ENCODE results near the gene MYO7A.
A peak's percentile ranks its signal among the peaks of the same experiment; 100 is the strongest.
"Not testable (repeated sequence)": the region's sequence is repeated elsewhere in the genome, so short reads cannot be mapped to it uniquely, and the experiment has no call there.

MYO7A gene

DNA sequence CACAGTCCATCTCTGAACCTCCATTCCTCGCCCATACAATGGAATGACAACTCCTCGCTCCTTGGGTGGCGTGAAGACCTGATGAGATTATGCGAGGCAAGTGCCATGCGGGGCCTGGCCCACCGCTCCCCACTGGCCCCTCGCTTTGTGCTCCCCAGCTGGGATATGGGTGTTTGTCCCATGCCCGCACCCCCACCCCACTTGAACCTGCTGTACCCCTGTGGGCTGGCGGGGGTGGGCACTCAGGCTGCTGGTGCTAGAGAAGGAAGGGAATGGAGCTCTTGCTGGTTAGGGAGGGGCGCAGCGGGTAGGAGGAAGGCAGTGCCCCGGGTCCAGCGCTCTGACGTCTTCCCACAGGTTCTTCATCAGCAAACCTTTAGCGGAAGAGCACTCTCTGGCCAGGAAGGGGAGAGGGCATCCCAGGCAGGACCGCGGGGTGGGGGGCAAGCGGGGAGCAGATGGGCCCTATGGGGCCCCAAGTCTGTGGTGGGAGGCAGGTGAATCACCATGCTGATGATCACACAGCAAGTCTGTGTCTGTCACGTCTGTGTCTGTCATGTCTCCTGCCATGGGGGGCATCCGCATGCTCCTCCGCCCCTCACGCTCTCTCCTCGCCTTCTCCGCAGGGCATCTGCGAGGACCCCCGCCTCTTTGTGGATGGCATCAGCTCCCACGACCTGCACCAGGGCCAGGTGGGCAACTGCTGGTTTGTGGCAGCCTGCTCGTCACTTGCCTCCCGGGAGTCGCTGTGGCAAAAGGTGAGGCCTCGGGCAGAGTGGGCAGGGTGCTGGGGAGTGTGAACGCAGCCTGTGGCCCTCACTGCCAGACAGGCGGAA, 34.8 kb upstream of the MYO7A start:
- no peak for DNase-seq (ENCODE audit: low read depth)

GRCh38 chr11:77093987-77094840, 33.8 kb upstream of the MYO7A start:
- no peak for DNase-seq (ENCODE audit: low read depth)

- DNase-seq (ENCODE audit: low read depth), result no peak
These were observed 33.1 kb upstream of the MYO7A start for GRCh38 chr11:77094841-77095365.

GRCh38 chr11:77095551-77096490, 32.2 kb upstream of the MYO7A start:
- no peak for DNase-seq (ENCODE audit: low read depth)

GRCh38 chr11:77096591-77097019, 31.4 kb upstream of the MYO7A start:
- DNase-seq (ENCODE audit: low read depth), result no peak

GRCh38 chr11:77097180-77097579, 30.9 kb upstream of the MYO7A start:
- not testable (repeated sequence) for DNase-seq (ENCODE audit: low read depth)

DNA sequence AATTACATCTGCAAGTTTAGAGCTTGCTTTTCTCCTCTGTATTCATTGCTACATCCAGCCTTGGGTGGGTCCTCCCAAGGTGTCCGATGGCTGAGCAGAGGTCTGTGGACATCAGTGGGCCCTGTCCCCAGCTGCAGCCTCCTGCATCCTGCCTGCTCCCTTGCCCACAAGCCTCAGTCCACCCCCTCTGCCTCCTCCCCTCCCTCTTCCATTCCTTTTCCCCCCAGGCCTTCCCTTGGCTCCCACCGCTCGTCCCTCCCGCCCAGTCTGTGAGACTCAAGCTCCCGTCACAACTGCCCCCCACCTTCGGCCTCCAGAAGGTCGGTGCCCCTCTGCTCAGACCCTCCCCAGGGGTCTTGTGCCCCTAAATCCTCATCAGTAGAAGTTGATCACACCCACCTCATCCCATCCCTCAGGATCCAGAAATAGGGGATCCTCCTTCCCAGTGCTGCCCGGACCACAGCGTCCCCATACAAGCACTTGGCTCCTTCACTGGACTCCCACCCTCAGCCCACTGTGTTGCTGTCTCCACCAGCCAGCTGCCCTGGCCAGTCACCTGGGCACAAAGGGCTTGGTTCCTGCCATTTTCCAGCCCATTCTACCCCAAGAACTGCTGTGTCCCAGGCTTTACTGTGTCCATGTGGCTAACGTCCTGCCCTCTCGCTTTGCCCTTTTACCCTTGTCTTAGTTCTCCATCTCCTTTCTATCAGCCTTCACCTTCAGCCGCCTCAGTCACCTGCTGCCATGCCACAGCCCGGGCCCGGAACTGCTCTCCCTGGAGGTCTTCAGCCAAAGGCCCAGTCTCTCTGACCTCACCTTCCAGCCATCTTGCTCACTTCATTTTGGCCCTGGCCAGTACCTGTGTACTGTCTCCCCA, 27.6 kb upstream of the MYO7A start:
- no peak for DNase-seq (ENCODE audit: low read depth)

DNA sequence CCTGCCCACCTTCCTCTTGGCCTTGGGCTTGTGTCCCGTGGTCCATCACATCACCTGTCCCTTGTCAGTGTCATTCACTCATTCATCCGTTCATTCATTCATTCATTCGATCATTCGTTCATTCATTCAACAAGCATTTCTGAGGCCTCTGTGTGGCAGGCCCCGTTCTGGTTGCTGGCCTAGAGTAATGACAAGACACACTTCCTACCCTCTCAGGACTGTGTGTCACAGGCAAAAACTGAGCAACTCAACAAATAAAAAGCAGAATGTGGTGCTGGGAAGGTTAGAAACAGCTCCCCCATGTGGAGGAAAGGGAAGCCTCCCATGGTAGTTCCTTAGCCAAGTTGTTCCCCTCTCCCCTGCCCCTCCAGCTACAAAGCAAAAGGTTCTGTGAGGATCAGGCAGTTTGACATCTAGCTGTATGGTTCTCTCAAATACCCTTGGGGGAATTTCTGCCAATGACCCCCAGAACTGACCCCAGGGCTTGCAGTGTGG, 27.0 kb upstream of the MYO7A start:
- no peak for DNase-seq (ENCODE audit: low read depth)

DNA sequence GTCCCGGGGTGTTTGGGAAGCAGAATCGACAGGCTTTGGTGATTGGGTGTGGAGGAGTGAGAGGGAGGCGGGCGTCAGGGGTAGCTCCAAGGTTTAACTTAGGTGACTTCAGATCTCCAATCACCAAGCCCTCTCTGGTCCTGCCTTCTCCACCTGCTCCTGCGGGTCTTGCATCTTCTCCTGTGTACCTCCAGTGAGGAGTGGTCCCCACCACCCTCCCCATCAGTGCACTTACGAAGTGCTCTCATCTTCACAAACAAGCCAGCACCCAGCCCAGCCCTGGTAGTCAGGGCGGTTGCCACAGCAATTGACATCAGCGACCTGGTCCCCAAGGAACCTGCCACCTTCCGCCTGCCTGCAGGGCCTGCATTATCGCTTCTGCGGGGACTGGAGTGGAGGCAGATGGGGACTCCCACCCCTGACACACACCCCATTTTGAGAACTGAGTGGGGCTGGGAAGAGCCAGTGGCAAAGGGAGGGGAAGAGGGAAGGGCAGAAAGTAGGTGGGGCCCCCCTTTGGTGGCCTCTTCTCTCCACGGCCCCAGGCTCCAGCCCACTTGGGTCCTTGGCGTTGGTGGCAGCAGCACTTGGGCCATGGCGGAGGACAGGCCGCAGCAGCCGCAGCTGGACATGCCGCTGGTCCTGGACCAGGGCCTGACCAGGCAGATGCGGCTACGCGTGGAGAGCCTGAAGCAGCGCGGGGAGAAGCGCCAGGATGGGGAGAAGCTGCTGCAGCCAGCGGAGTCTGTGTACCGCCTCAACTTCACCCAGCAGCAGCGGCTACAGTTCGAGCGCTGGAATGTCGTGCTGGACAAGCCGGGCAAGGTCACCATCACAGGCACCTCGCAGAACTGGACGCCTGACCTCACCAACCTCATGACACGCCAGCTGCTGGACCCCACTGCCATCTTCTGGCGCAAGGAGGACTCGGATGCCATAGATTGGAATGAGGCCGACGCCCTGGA, 25.5 kb upstream of the MYO7A start, which contains the start of gene OMP:
Gene OMP, plus strand, starts transcription at position 595 of the 965 bp plus-strand sequence. Its CDS starts 0 bp downstream, at position 595.
- no peak for DNase-seq (ENCODE audit: low read depth)

DNA sequence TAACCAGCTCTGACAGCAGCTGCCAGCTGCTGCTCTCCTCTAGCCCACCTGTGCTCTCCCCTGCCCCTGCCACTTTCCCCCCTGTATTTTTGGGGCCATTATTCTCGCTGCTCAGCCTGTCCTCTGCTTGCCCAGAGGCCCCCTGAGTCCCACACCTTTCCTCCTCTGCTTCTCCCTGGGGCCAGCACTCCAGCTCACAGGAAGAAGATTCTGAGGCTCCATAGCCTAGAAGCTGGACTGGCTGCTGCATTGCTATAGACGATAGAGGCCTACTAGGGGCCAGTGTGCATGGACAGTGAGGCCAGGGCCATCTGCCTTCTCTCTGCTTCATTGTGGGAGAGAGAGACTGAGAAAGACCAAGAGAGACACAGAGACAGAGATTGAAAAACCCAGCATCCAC, 24.7 kb upstream of the MYO7A start:
- no peak for DNase-seq (ENCODE audit: low read depth)

DNA sequence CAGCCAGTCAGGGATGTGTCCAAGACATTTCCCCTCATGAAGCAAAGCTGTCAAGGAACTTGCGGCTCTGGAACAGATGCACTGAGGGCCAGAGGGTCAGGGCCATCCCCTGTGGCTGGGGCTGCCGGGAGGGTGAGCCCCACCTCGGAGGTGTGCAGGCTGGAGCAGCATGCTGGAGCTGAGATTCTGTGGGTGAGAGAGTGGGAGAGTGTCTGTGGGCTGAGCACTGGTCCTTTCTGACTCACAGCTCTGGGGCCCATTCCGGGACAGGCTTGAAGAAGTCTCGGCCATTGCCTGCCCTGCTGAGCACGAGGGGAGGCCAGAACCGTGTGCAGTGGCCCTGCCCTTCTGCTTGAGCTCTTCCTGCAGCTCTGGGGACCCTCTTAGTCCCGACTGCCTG, 23.3 kb upstream of the MYO7A start:
- no peak for DNase-seq (ENCODE audit: low read depth)

DNA sequence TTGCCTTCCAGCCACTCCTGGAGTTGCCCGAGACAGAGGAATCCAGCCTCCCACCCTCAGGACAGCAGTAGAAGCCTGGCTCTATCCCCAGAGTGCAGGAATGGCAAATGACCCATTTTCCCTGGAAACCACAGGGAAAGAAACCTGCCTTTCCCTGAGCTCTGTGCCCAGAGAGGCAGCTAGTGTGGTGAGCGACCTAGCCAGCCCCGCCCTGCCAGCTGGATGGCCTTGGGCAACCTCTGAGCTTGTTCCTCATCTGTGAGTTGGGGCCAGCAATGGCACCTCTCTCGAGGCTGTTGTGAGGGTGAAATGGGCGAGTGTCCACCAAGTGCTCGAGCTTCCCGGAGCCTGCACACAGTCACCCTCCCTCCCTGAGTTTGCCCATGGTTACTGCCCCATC, 21.7 kb upstream of the MYO7A start:
- no peak for DNase-seq (ENCODE audit: low read depth)

DNA sequence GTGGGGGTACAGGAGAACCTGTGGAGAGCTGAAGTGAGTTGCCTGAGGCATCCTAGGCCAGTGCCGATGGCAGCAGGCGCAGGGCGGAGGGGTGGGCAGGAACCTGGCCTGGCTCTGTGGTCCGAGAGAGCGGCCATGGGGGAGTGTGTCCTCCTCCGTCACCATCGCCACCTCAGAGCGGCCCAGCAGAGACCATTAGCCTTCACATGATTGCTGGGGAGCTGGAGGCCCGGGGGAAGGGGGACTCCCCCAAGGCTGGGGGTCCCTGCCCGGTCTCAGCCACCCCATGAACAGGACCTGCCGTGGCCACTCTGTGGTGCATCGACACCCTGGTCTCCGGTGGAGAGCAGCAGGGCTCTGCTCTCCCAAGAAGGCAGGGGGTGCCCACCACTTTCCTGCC, 21.3 kb upstream of the MYO7A start:
- DNase-seq (ENCODE audit: low read depth), result no peak

- DNase-seq (ENCODE audit: low read depth), result peak; percentile 71
These were observed 20.1 kb upstream of the MYO7A start for GRCh38 chr11:77107950-77108349.

GRCh38 chr11:77108436-77108835, 19.6 kb upstream of the MYO7A start:
- no peak for DNase-seq (ENCODE audit: low read depth)

- no peak for DNase-seq (ENCODE audit: low read depth)
These were observed 18.6 kb upstream of the MYO7A start for GRCh38 chr11:77109236-77110019.

DNA sequence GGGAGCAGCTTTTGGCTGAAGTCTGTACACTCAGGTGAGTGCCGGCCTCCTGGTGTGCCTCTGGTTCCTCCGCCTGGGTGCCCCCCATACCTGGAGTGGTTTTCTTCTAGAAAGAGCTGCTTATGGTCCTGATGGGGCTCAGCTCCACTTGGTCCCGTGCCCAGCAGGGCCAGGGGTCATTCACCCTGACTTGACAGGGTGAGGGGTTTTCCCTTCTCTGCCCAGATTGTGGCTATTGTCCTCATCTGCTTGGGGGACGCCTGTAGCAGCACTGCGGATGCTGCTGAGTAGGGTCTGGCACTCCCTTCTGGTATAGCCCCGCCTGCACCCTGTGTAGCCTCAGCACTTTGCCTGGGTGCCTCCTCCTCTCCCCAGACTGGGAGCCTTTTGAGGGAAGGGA, 17.2 kb upstream of the MYO7A start:
- DNase-seq (ENCODE audit: low read depth), result no peak

- no peak for DNase-seq (ENCODE audit: low read depth)
These were observed 16.8 kb upstream of the MYO7A start for GRCh38 chr11:77111277-77111676.

Data from GM04503 (cell line).